ENCODE measurements around the gene DCXR.

The DCXR gene

DNA sequence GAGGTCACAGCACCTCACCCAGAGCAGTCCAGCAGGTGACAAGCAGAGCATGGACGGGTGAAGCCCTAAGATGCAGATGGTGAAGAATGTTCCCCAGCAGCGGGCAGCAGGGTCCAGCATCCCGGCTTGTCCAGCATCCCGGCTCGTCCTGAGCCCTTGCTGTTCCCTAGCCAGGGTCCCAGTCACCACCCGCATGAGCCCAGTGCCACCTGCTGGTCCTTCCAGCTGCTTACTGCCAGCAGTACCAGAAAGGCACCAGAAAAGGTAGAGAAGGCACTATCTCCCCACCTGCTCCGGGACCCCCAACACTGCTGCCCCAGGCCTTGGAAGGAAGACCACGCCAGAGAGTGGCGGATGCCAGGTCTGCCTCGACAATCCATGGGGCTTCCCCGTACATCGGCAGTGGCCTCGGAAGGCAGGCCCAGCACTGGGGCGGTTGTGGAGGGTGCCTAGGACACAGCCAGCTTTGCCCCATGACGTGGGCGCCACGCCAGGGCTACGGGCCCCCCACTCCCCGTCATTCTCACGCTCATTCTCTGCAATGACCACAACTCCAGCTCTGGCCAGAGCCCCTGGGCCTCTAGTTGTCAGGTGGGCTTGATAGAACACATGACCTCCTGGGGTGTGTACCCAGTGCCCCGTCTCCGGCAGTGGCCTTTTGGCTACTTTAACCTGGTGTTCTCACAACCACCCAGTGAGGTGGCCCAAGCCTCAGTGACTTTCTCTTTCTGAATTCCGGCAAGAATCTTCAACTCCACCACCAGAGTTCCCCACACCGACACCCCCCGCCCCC, 16.2 kb downstream of the DCXR start:
- DNase-seq = peak; percentile 56

DNA sequence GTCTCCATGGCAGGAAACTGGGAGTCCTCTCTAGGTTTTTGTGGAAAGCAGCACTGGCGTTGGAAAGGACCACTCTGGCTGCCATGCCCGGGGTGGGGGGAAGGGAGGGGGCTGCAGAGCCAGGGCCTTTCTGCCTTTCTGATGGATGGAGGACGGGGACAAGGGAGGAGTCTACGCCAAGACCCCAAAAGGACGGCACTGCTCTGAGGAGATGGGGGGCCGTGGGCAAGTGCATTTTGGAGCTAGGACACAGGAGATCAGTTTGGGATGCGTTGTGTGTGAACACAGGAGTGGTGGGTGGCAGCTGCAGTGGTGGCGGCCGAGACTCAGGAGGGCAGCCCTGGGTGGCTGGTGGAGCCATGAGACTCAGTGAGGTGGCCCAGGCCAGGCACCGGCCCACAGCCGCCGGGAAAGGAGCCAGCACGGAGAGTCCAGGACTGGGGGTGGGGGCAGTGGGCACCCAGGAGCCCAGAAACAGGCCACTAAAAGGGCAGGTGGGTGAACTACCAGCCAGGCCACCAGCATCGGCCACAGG, 16.9 kb downstream of the DCXR start:
- no peak for DNase-seq

DNA sequence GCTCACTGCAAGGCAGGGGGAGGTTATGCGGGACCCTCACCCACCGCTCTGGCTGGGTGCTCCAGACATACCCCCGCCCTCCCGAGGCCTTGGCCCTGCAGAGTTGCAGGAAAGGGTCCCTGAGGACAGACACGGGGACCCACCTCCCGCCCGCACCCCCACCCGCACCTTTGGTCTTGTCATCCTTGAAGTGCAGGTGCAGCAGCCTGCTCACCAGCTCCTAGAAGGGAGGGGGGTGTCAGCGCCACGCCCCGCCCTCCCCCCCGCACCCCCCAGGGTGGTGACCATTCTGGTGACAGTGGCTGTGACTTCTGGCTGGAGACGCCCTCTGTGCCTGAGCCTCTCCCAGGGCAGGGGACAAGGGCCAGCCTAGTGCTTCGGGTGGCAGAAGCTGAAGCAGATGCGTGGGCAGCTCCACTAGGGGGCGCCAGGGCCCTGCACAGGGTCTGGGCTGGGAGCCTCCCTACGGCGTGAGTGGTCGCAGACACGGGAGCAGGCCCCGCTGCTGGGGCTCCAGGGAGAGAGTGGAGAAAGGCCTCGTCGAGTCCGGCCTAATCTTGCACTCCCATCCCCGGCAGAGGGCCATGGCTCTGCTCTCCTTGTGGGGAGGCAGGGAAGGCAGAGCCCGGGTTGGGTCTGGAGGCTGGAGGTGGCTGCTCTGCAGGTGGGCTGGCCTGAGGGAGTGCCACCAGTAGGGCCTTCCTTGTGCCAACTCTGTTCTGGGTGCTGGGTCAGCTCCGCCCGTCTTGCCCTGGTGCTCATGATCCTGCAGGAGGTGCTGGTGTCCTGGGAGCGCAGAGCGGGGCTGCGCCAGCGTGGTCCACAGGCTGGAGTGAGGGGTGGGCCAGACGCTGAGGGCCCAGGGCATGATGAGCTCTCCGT, 17.6 kb downstream of the DCXR start:
- peak; percentile 75 for DNase-seq

DNA sequence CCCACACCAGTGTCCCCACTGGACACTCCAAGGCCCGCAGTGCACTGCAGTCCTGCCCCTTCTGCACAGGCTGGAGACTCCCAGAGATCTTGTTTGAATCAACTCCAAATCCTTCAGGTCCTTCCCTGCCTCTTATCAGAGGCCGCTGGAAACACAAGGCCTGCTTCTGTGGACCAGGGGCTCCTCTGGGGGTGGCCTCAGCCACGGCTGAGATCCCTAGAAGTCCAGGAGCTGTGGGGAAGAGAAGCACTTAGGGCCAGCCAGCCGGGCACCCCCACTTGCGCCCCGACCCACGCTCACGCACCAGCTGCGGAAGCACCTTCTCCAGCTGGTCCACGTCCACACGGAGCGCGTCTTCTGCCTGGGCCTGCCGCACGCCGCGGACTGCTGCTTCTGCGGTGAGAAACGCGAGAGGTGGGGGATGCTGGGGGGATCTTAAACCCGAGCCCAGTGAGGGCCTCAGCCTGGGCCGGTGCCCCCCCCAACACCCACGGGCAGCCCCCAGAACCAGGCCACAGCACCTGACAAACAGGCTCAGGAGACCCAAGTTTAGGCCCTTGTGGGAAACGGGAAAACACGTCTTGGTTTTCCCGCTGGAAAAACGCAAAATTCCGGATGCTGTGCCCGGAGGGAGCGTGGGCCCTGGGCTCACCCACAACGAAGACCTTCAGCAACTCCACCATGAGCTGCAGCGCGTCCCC, 18.4 kb downstream of the DCXR start:
- DNase-seq = no peak

DNA sequence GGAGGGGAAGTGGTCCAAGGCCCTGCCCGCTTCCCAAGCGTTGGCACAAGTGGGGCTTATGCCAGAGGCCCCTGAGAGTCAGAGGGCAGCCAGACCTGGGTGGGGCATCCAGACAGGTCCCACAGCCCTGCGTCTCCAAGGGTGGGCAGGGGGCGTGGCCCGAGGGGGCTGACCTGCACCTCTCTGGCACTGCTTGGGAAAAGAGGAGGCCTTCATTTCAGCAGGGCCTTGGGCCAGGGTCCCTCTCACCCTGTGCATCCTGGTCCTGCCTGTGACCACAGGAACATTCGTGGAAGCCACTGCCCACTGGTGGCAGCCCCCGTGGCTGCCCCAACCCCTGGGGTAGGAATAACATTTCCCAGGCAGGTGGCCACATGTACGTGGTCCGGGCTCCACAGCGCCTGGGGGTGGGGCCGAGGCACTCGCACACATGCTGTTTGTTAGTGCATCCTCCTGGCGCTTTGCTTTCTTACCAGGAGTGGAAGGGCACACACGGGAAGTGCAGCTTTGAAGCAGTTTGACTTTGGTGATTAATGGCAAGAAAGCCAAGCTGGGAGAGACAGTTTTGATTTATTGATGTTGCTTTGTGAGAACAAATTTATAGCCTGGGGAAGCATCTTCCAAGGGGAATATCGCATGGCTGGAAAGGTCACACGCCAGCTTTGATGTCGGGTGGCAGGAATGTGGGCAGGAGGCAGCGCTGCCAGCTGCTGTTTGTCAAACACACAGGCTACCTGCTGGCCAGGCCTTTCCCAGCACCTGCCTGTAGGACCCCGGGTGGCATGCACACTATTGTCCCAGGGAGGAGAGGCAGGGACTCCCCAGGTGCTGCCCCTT, 19.1 kb downstream of the DCXR start:
- no peak for DNase-seq

DNA sequence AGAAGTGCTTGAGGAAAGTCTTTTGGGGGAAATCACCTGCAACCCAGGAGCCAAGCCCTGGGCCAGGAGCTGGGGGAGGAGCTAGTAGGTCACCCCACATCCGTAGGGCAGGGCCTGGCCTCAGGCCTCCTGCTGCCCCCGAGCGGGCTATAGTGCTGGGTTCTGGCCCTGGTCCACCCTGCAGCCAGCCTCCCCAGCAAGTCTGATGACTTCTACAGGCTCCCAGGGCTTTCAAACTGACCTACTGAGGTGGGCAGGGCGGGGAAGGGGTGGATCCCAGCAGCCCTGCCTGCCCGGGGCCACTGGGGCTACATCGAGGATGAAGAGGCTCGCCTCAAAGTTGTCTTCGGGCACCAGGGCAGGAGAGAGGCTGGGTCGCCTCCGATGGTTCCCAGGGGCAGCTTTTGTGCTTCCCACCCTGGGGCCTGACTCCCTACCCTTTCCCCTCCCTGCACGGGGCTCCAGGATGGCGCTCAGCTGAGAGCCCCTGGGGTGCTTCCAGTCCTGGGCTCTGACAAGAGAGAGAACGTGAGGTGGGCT, 19.8 kb downstream of the DCXR start:
- DNase-seq = no peak

DNA sequence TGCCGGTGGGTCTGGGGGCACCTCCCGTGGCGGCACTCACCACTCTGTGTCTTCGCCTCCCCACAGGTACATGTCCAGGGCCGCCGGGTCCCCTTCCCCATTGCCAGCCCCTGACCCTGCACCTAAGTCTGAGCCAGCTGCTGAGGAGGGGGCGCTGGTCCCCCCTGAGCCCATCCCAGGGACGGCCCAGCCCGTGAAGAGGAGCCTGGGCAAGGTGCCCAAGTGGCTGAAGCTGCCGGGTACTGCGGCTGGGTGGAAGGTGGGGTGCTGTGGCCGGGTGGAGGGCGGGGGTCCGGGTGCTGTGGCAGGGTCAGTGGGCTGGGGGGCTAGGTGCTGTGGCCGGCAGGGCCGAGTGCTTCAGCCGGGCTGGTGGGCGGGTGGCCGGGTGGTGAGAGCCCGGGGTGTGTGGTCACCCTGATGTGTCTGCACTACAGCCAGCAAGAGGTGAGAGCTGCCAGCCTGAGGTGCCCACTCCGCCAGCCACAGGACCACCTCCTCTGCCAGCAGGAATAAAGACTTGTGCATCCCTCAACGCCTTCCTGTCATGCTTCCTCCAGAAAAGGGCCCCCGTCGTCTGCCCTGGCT, 20.5 kb downstream of the DCXR start:
- no peak for DNase-seq

DNA sequence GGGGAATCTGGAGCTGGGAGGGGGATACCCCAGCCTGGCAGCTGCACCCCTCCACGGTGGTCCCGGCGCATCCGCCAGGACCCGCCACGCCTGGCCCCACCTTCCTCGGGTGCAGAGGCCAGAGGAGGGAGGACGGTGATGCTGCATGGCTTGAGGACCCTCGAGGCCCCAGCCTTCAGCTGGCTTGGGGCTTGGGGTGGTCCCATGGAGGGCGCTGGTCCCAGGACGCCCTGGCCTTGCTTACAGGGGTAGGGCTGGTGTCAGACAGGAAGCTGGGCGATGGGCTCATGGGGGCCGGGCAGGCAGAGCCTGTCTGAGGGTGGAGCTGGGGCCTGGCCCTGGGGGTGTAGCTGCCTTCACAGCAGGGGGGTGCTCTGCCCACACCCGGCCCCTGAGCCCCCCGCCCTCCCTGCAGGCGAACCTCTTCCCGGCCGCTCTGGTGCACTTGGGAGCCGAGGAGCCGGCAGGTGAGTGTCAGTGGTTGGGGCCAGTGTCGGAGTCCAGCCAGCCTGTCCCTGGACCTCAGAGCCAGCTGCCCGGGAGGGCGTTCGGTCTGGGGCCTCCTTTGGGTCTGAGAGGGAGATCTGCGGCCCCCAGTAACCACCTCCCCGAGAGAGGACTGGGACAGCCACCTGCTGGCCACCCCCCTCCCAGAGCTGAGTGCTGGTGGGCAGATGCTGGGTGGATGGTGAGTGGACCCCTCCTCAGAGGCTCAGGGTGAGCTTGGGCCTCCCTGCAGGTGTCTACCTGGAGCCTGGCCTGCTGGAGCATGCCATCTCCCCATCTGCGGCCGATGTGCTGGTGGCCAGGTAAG, 21.2 kb downstream of the DCXR start:
- no peak for DNase-seq

DNA sequence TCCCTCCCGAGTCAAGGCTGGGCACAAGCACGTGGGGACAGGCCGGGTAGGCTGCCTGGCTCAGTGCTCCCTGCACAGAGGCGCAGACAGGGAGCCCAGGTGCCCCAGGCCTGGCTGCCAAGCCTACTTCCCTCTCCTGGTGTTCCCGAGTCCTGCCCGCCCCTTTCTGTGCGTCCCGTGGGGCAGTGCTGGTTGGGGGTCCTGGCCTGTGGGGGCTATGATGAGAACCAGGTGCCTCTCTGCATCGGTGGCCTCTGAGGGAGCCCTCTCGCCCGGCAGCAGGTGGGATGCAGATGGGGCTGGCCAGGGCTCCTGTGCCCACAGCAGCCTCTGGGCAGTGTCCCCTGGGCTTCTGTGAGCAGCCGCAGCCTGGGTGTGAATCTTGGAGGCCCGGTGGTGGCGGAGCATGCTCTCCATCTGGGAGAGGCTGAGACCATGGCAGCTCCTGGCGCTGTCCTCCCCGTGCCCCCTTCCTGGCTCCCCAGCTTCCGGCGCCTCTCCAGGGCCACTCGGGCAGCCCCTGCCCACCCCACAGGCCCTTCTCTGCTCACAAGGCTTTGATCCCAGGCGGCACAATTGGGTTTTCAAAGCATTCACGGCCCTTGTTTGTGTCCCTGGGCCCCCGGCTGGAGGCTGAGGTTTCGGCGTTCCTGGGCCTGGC, 22.1 kb downstream of the DCXR start:
- no peak for DNase-seq

DNA sequence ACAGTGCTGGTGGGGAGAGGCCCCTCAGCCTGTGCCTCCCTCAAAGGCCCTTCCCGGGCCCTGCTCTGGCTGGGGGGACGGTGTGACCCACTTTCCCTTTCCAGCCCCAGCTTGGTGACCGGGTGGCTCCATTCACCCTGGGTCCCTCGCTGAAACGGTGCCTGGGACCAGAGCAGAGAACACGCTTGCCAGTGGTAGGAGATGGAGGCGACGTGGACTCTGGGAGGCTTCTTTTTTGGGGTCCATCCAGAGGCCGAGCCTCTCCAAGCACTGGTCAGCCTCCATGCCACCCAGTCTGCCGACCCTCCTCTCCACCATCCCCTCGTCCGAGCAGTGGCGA, 22.6 kb downstream of the DCXR start:
- DNase-seq = no peak

DNA sequence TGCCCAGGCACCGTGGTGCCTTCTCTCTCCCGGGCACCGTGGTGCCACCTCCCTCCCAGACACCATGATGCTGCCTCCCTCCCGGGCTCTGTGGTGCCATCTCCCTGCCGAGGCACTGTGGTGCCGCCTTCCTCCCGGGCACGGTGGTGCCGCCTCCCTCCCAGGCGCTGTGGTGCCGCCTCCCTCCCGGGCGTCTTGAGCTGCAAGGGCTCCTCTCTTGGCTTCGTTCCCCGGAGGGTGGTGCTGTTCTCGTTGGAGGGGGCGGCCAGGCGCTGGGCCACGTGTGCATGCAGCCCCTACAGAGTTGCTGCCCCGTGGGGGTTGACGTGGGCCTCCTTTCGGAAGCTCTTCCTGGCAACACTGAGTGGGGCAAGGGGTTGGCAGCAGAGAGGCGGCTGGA, 23.1 kb downstream of the DCXR start:
- no peak for DNase-seq

DNA sequence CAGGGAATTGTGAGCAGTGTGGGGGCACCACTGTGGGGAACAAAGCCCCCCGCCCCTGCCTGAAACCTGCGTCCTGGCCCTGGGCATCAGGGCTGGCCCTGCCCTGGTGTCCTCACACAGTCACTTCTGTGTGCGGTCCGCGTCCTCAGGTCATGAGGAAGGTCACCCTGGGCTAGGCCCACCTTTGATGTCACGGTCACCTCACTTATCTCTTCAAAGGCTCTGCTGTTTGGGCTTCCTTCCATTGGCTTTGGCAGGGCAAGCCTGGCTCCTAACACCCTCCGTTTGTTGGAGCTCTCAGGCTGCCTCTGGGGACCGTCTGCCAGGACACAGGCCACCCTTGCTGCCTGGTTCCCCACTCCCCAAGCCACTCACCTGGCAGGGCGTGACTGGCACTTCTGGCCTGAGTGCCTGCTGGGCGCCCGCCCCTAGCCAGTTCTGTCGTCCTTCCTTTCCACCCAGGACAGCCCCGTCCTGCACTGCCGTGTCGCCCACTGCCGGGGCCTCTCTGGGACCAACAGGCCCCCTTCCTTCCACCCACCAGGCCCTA, 23.6 kb downstream of the DCXR start:
- no peak for DNase-seq

DNA sequence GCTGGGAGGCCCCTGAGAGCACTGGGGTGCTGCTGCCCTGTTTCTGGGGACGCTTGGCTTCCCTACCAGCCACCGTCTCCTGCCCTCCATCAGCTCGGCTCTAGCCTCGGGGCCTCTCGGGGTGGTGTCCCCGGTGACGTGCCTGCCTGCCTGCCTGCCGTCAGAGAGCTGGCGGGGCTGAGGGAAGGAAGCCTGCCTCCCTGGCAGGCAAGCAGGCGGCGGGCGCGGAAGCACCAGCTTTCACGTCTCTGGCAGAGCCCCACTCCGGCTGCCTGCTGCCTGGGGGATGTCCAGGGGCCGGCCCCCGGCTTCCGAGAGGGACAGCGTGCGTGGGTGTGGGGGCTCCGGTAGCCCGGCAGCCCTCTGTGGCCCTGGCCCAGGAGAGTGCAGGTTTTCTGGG, 24.2 kb downstream of the DCXR start:
- DNase-seq = no peak

DNA sequence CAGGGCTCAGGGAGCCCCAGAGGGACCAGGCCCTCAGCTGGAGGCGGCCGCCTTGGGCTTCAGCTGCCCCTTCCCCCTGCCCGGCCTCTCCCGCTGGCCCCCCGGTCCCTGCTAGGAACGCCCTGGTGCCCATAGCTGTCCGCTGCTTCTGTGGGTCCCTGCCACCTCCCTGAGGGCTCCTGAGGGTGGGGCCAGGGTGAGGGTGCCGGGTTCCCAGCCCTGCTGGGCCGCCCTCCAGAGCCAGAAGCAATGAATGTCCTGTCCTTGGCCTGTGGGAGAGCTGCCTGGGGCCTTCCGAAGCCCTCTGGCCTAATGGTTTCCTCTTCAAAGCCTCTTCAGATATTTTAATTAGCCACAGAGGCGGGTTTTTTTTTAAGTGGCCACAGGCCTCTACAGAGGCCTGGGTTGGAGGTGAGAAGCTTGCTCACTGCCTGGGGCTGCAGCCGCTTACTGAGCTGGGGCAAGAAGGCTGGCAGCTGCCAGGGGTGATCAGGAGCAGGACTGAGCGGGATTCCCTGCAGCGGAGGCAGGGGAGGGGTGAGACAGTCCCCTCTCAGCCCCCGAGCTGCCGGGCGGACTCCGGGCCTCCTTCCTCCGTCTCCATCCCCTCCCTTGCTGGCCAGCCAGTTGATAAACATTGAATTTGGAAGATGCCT, 24.7 kb downstream of the DCXR start:
- DNase-seq = no peak

DNA sequence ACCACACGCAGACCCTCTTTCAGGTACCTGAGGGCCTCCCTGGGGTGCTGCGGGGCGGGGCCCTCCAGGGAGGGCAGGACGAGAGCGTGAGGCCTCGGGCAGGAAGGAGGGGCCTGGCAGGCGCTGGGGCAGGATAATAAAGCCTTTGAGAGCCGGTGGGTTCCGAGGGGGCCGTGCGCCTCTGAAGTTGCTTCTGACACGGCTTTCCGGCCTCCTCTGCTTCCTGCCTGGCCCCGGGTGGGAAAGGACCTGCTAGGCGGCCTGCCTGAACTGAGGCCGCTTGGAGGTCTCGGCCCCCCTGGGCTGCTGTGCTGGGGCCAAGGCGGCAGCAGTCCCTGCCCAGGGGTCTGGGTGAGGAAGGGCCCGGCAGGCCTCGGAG, 25.2 kb downstream of the DCXR start:
- no peak for DNase-seq

DNA sequence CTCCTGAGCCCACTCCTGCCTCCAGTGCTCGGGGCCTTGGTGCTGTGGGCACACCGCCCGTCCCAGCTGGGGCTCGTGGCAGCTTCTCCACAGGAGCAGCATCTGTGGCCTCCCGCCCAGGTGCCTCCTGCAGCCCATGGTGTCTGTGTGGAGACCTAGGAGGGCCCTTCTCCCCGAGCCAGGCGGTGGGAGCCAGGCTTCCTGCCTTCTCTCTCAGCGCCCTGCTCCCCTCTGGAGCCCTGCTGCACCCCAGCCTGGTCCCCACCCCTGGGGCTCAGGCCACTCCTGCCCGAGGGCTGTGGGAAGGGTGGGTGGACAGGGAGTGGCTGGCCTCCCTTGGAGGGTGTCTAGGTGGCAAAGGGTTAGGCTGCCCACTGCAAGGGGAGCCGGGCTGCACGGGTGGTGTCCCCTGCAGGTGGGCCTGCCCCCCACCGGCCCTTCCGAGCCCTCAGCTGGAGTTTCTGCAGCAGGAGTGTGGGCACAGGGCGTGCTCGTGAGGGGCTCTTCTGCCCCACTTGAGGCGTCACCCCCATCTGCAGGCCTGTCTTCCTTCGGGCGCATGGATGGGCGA, 25.8 kb downstream of the DCXR start:
- no peak for DNase-seq

DNA sequence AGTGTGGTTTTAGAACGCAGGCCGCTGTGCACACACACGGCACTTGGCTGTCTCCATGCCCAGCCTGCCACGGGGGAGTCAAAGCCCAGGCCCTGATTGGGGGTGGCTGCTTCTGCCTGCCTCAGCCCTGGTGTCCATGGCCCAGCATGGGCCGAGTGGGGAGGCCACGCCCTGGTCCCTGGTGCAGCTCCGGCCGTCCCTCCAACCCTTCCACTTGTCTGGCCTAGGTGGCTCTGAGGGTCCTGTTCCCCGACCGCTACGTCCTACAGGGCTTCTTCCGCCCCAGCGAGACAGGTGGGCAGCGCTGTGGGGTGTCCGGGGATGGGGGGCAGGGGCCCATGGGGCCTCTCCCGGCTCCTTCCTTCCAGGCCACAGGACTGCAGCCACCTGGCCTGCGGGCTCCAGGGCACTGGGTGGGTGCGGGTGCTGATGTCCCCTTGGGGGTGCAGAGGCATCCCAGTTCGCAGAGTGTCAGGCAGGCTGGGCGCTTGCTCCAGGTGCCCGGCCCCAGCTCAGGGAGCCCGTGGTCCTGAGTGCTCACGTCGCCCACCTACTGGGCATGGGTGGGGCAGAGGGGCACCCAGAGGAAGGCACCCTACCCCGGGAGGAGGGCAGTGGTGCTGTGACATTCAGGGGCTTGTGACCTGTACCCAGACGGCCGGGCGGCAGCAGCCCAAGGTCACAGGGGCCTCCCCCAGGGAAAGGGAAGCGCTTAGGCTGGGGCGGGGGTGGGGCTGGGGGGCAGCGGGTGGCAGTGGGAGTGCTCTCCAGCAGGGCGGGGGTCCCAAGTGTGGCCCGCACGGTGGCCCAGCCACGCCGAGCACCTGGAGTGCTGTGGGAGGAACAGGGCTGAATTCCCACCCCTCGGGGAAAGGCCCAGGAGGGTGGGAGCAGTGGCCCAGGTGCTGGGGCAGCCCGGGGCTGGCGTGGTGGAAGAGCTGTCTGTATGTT, 26.6 kb downstream of the DCXR start:
- DNase-seq = no peak

DNA sequence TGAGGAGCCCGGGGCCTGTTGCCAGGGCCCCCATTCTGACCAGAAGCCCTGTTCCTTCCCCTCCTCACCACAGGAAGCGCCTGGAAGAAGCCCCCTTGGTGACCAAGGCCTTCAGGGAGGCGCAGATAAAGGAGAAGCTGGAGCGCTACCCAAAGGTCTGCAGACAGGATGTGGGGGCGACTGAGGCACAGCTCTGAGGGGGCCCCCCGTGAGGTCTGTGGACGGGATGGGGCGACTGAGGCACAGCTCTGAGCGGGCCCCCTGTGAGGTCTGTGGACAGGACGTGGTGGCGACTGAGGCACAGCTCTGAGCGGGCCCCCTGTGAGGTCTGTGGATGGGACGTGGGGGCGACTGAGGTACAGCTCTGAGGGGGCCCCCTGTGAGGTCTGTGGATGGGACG, 28.1 kb downstream of the DCXR start:
- no peak for DNase-seq
